Right ventricle myocardium inferior (tissue), 1 donor: ENCODE data around the gene ZNF823. TPM values are rescaled to one million over a fixed set of nuclear protein-coding genes. Genes with fewer than 3 reads are reported as not detected.

Experiments used
- ATAC-seq: fragments of 200-7000 bp; cut with Tn5 transposase; one replicate; pipeline ENCODE4 v1.9.1; 2020; ENCODE audit warnings: mild to moderate bottlenecking, moderate library complexity
- DNase-seq: peaks from one replicate; pipeline ENCODE4 v3.0.0; 2021; ENCODE audit errors: missing footprints
- intact Hi-C: fragments of 100-400 bp; cut with DNase I; formaldehyde crosslinking; loops from one replicate; pipeline ENCODE4 v1.11.0; 2022
- total RNA-seq: library from RNA; stranded (reverse); fragmentation: NEBNext Ultra II Directional; extraction: Animal tissue kit (Norgen Biotek cat#: 25700); gene quantifications from one replicate; pipeline ENCODE4 v1.2.1, GENCODE V29; 2021
- donor health status: DM: no; HTN: yes; CAD: no; lungs with severe emphysema.

The ZNF823 gene
- total RNA-seq, 1 donor from 2014 or later, result 4.2 TPM

DNA sequence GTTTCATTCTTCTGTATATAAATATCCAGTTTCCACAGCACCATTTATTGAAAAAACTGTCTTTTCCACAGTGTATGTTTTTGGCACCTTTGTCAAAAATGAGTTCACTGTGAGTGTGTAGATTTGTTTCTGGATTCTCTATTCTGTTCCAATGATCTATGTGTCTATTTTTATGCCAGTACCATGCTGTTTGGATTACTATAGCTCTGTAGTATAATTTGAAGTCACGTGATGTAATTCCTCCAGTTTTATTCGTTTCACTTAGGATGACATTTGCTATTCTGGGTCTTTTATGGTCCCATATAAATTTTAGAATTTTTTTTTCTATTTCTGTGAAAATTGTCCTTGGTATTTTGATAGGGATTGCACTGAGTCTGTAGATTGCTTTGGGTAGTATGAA, 11.0 kb upstream of the ZNF823 start:
- intact Hi-C loops, result no loop called here
- DNase-seq, result no peak
- no peak for ATAC-seq

GRCh38 chr19:11747277-11747676, 8.5 kb upstream of the ZNF823 start:
- ATAC-seq (no peak), DNase-seq (no peak)
- intact Hi-C loops, result no loop called here

DNA sequence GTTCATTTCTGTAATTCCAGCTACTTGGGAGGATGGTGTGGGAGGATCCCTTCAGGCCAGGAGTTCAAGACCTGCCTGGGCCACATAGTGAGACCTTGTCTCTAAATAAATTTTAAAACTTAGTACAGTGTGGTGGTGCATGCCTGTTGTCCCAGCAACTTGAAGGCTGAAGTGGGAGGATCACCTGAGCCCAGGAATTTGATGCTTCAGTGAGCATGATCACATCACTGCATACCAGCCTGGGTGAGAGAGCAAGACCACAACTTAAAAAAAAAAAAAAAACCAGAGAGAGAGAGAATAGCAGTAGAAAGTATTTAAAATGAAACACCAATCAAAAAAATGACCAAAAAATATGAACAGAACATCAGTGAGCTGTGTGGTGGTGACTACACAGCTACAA, 7.1 kb upstream of the ZNF823 start:
- intact Hi-C loops, result no loop called here
- no peak for DNase-seq
- ATAC-seq, result no peak

- peak; percentile 77 for DNase-seq
- intact Hi-C loops, result loop anchor here (1.0 kb wide), 1 partner anchor 43 kb away; no protein-coding TSS in a partner anchor
- peak; percentile 51 for ATAC-seq
Observed at GRCh38 chr19:11737964-11738745, 591 bp downstream of the ZNF823 start.

- ATAC-seq, result no peak
- intact Hi-C loops, result no loop called here
Observed at GRCh38 chr19:11736696-11737095, 2.0 kb downstream of the ZNF823 start.

DNA sequence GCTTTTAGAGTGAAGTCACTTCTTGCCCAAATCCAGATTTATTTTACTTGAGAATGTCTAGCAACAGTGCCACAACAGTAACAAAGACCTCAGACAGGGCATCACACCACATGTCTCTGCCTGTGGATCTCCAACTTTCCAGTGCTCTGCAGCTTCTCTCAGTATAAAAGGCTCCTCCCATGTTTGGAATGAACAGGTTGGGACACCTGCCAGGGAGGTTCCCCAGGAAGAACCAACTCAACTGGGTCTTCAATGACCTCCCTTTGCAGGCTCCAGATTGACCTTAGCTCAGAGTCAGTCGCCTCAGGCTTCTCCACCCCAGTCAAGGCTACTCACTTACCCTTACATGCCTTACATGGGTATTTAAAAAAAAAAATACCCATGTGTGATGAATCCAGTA, 3.4 kb downstream of the ZNF823 start:
- intact Hi-C loops, result no loop called here
- ATAC-seq, result no peak
- no peak for DNase-seq

More at GRCh38 chr19:11736696-11737095, 2.0 kb downstream of the ZNF823 start:
- DNase-seq, result peak; percentile 45

GRCh38 chr19:11729586-11729985, 9.2 kb downstream of the ZNF823 start:
- no peak for DNase-seq
- intact Hi-C loops, result no loop called here
- no peak for ATAC-seq

DNA sequence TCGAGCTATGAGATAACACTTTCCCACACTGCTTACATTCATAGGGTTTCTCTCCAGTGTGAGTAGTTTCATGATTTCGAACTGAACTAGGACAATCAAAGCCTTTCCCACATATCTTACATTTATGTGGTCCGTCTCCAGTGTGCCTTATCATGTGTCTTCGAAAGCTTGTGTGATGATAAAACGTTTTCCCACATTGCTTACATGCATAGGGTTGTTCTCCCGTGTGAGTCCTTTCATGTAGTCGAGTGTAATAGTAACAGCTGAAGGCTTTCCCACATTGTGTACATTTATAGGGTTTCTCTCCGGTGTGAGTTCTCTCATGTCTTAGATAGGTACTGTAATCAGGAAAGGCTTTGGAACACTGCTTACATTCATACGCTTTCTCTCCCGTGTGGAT, 16.3 kb downstream of the ZNF823 start:
- ATAC-seq, result no peak
- DNase-seq, result no peak
- intact Hi-C loops, result no loop called here

GRCh38 chr19:11721681-11722080, 17.1 kb downstream of the ZNF823 start:
- DNase-seq (no peak), ATAC-seq (no peak)
- intact Hi-C loops, result no loop called here

GRCh38 chr19:11710313-11710712, 28.4 kb downstream of the ZNF823 start:
- intact Hi-C loops, result no loop called here
- no peak for DNase-seq
- no peak for ATAC-seq

- DNase-seq, result no peak
- intact Hi-C loops, result no loop called here
- no peak for ATAC-seq
Observed at GRCh38 chr19:11708457-11708856, 30.3 kb downstream of the ZNF823 start.

GRCh38 chr19:11705474-11705873, 33.3 kb downstream of the ZNF823 start:
- no peak for ATAC-seq

GRCh38 chr19:11704626-11705025, 34.1 kb downstream of the ZNF823 start:
- intact Hi-C loops, result no loop called here
- ATAC-seq (no peak), DNase-seq (no peak)

More at GRCh38 chr19:11705474-11705873, 33.3 kb downstream of the ZNF823 start:
- intact Hi-C loops, result no loop called here
- DNase-seq, result no peak

DNA sequence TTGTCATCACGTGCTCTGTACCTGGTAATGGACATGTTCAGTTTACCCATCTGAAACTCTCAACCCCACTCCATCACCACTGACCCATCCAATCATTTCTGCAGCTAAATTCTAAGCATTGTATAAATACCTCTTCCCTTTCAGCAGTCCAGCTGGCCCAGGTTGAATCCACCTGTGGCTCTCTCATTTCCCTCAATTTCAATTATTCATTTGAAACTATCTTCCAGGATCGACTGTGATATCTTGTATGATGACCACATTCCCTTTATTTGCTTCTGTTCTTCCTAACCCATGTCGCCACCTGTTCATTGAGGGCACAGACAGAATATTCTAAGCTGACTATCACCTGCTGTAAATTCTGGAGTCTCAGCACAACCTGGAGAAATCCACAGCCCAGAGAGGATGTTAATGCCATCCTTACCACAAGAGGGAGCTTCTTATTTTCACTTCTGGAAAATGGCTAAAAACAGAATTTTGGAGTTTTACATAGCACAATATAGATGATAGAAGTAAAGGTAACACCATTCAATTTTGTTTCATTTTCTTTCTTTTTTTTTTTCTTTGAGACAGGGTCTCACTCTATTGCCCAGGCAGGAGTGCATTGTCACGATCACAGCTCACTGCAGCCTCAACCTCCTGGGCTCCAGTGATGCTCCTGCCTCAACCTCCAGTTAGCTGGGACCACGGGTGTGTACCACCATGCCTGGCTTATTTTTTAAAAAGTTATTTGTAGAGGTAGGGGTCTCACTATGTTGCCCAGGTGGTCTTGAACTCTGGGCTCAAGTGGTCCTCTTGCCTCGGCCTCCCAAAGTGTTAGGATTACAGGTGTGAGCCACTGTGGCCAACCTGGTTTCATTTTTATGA, 38.6 kb downstream of the ZNF823 start:
- intact Hi-C loops, result no loop called here
- DNase-seq, result no peak
- no peak for ATAC-seq

DNA sequence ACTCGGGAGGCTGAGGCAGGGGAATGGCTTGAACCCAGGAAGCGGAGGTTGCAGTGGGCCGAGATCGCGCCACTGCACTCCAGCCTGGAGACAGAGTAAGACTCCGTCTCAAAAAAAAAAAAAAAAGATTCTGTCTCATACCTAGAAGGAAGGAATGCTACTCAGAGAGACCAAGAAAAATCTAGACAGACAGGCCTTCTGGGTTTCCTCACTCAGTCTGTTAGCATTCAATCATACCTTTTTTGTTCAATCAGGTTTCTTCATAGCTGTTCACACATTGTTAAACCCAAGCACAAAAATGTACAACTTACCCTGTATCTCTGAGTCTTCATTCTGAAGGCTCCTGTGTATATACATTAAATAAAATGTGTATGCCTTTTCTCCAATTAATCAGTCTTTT, 40.5 kb downstream of the ZNF823 start:
- ATAC-seq (no peak), DNase-seq (no peak)
- intact Hi-C loops, result no loop called here

- no peak for ATAC-seq
- DNase-seq, result no peak
- intact Hi-C loops, result no loop called here
Observed at GRCh38 chr19:11697284-11697855, 41.4 kb downstream of the ZNF823 start.

DNA sequence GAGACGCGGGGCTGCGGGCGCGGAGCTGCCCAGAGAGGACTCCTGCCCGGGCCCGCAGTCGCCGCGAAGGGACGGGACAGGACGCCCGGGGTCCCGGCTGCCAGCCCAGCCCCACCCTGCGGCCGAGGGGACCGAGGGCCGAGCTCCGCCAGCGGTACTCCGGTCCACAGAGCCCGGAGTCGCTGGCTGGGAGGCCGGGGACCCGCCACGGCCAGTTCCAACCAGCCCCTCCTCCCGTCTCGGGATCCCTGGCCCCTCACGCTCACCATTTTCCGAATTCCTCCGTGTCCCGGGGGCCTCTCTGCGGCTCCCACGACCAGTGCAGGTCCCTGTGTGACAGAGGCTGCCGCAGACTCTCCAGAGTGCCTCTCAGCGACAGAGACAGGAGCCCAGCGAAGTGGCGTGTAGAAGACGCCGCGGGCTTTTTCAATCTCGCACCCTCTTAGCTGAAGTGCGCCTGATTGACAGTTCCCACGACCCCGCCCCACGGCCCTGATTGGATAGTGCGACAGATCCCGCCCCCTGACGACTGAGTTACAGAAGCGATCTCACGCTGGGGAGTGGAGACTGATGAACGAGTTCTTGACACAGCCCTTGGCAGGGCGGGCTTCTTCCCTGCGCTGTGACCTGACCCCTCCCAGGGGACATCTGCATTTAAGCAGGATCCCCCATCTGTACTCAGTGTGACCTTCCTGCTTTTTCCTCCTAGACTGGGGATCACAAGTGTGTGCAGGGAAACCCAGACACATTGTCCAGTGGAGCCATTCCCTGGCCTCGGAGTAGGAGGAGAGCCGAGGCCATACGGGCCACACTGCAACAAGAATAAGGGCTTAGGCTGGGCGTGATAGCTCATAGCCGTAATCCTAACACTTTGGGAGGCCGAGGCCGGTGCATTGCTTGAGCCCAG, 44.0 kb downstream of the ZNF823 start:
- intact Hi-C loops, result loop anchor here (1.0 kb wide), 1 partner anchor 44 kb away; the partner anchor contains the start of gene ZNF823
- peak; percentile 100 for ATAC-seq
- peak; percentile 96 for DNase-seq
